ENCODE data around the gene CNIH2. TPM values are rescaled to one million over a fixed set of nuclear protein-coding genes. Genes with fewer than 3 reads are reported as not detected.
A peak's percentile ranks its signal among the peaks of the same experiment; 100 is the strongest.
"Not testable (repeated sequence)": the region's sequence is repeated elsewhere in the genome, so short reads cannot be mapped to it uniquely, and the experiment has no call there.

Gene CNIH2
- total RNA-seq, 1 donor from 2014 or later: 21.3 TPM

GRCh38 chr11:66247801-66248200 lies 30.2 kb upstream of the CNIH2 start:
- no peaks in the 10 kb centered on the region for H3K4me1 Mint-ChIP-seq (ENCODE audit: unreplicated experiment)
- no peak overlapping the region for H3K27ac Mint-ChIP-seq
- peaks cover 12% of the 10 kb centered on the region for H3K36me3 Mint-ChIP-seq
- H3K9me3 Mint-ChIP-seq: no peaks in the 10 kb centered on the region
- H3K27me3 Mint-ChIP-seq: no peaks in the 10 kb centered on the region
- no peak for TF ChIP-seq CTCF (conservative IDR thresholded peaks at IDR 0.05)
- H3K4me3 Mint-ChIP-seq: no peak overlapping the region
- DNase-seq (ENCODE audit: extremely low spot score, unreplicated experiment): no peak

DNA sequence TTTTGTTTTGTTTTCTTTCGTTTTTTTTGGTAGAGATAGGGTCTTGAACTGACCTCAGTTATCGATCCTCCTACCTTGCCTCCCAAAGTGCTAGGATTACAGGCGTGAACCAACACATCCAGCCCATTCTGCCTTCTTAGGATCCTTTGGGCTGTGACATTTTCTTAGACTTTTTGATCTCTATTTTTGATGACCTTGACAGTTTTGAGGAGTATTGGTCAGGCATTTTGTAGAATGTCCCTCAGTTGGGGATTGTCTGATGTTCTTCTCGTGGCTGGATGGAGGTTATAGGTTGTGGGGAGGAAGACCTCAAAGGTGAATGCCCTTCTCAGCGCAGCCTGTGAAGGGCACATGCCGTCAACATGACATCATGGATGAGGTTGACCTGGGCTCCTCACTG lies 29.1 kb upstream of the CNIH2 start:
- Mint-ChIP-seq H3K36me3 (peaks cover 12% of the 10 kb centered on the region), H3K4me3 (no peak overlapping the region), H3K27me3 (no peaks in the 10 kb centered on the region), H3K27ac (peak overlapping the region; percentile 18), H3K4me1 (ENCODE audit: unreplicated experiment) (no peaks in the 10 kb centered on the region), H3K9me3 (no peaks in the 10 kb centered on the region)
- no peak for DNase-seq (ENCODE audit: extremely low spot score, unreplicated experiment)
- TF ChIP-seq CTCF (conservative IDR thresholded peaks at IDR 0.05): no peak

DNA sequence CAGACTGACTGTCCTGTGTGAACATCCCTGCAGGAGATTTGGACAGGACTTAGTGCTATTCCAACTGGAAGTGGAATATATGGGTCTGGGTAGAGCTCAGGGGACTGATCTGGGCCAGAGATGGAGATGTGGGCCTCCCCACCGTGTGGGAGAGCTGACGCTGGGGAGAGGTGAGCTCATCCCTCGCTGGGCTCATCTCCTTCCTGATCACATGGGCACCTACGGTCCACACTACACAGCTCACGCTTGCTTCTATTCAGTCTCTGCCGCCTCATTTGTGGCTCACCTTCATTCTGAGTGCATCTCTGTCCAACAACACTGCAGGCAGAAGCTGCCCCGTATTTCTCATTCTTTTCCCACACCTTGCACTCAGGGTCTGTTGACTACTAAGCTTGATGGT lies 26.2 kb upstream of the CNIH2 start:
- H3K4me3 Mint-ChIP-seq: no peak overlapping the region
- H3K36me3 Mint-ChIP-seq: peaks cover 12% of the 10 kb centered on the region
- no peak for DNase-seq (ENCODE audit: extremely low spot score, unreplicated experiment)
- no peaks in the 10 kb centered on the region for H3K27me3 Mint-ChIP-seq
- TF ChIP-seq CTCF (conservative IDR thresholded peaks at IDR 0.05): no peak
- no peak overlapping the region for H3K27ac Mint-ChIP-seq
- H3K4me1 Mint-ChIP-seq (ENCODE audit: unreplicated experiment): no peaks in the 10 kb centered on the region
- no peaks in the 10 kb centered on the region for H3K9me3 Mint-ChIP-seq

- H3K9me3 Mint-ChIP-seq; DNase-seq (ENCODE audit: extremely low spot score, unreplicated experiment); H3K27ac Mint-ChIP-seq; H3K4me1 Mint-ChIP-seq (ENCODE audit: unreplicated experiment); H3K4me3 Mint-ChIP-seq; H3K27me3 Mint-ChIP-seq: not testable (repeated sequence)
- peaks cover 12% of the 10 kb centered on the region for H3K36me3 Mint-ChIP-seq
Measured at GRCh38 chr11:66253081-66253480, 24.9 kb upstream of the CNIH2 start.

GRCh38 chr11:66258473-66258893 lies 19.5 kb upstream of the CNIH2 start:
- Mint-ChIP-seq H3K27ac (no peak overlapping the region), H3K9me3 (no peaks in the 10 kb centered on the region), H3K4me3 (peak overlapping the region; percentile 91), H3K4me1 (ENCODE audit: unreplicated experiment) (peaks cover 13% of the 10 kb centered on the region), H3K36me3 (peaks cover 3% of the 10 kb centered on the region), H3K27me3 (no peaks in the 10 kb centered on the region)
- DNase-seq (ENCODE audit: extremely low spot score, unreplicated experiment): no peak
- peak; percentile 36 for TF ChIP-seq CTCF (conservative IDR thresholded peaks at IDR 0.05)

DNA sequence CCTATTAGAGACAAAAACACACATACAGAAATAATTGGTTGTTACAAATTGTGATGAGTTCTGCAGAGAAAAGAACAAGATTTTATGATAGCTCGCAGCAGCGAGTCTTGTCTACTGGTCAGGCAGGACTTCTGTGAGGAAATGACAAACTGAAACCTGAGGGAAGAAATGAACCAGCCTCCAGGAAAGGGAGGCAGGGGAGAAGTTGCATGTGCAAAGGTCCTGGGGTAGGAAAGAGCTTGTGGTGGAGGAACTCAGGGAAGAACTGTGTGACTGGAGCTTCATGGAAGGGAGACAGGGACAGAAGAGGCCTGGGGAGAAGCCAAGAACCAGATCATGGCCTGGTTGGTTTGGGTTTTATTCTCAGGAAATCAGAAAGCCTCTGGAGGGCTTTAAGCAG lies 18.8 kb upstream of the CNIH2 start:
- Mint-ChIP-seq H3K9me3 (no peaks in the 10 kb centered on the region), H3K27ac (no peak overlapping the region), H3K27me3 (no peaks in the 10 kb centered on the region), H3K4me1 (ENCODE audit: unreplicated experiment) (peaks cover 13% of the 10 kb centered on the region), H3K36me3 (peaks cover 3% of the 10 kb centered on the region), H3K4me3 (peak overlapping the region; percentile 91)
- DNase-seq (ENCODE audit: extremely low spot score, unreplicated experiment): no peak
- no peak for TF ChIP-seq CTCF (conservative IDR thresholded peaks at IDR 0.05)
